NCI-H774 (cell line): Measurements from ENCODE around the gene TUT4.

Experiments used
- DNase-seq: peaks from one replicate; lab custom pipeline; 2025; lab: John Stamatoyannopoulos, UW

Gene TUT4

DNA sequence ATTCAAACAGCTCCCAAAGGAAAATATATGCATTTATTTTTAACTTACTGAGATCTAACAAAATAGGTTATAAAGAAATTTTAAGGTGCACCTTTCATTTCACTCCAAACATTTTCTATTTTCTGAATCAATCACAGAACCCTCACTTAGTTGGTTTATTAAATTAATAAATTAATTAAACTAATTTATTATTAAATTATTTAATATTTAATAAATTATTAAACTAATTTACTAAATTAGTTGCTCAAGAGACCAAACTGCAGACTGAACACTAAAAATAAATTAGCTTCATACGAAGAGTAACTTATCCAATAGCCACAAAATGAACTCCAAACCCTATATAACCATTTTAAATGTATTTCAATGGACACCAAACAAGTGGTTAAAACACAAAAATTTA is 80.5 kb downstream of the TUT4 start:
- DNase-seq = no peak

DNA sequence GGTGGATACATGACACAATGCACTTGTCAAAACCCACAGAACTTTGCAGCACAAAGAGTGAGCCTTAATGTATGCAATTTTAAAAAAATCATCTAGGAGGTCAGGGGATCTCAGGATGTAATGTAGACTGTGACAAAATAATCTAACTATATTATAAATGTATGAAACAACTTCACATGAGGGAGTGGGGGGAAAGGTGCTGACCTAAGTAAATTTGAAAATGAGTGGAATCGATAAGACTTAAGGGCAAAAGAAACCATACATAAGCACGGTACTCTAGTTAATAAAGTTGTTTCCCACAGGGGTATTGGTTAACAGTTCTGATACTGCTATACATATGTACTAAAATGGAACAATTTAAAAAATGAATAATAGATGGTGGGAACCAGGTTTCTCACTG is 83.8 kb downstream of the TUT4 start:
- no peak for DNase-seq

DNA sequence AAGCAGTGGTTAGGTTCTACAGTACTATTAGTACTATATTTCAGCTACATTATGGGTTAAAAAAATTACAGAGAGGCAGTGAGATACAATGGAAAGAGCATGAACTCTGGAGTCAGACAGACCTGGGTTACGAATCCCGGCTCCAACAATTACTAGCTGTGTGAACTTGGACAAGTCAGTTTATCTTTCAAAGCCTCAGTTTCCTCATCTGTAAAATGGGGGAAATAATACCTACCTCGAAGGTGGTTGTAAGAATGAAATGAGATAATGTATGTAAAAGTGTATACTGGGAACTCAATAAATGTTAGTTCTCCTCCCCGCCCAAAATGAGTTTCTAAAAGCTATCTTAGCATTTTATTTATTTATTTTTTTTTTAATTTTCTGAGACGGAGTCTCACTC is 89.0 kb downstream of the TUT4 start:
- DNase-seq = no peak

DNA sequence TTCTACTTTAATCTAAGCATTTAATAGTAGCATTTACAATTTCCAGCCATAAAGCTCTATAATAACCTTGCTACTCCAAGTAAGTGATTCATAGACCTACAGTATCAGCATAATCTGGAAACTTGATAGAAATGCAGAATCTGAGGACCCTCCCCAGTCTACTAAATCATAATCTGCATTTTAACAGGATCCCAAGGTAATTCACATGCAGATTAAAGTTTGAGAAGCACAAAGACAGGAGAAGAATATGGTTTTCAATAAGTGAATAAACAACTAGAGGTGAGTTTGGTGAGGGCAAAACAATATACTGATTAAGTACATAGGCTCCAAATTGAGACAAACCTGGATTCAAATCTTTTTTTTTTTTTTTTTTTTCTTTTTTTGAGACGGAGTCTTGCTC is 91.1 kb downstream of the TUT4 start:
- no peak for DNase-seq

DNA sequence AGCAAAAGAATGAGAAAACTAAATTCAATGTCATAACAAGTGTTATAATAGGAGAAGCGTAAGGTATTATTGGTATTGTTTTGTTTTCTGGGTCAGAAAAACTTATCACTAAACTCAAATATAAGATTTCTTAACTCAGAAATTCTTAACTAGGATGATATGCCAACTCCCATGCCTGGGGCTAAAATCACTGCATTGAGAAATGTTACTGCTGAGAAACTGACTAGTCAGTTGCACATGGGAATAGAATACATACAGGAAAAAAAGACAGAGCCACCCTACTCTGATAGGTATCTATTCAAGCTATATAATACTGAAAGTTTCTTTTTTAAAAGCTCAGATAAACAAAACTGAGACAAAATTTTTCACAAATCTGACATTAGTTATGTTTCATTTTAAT is 92.2 kb downstream of the TUT4 start:
- DNase-seq = no peak

DNA sequence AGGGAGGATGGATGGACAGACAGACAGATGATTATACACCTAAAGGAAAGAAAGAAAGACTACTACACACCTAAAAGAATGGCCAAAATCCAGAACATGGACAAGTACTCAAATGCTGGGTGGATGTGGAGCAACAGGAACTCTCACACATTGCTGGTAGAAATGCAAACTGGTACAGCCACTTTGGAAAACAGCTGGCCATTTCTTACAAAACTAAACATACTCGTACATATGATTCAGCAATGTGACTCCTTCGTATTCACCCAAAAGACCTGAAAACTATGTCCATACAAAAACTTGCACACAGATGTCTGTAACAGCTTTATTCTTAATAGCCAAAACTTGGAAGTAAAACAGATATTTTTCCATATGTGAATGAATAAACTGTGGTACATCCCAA is 97.2 kb downstream of the TUT4 start:
- DNase-seq = no peak

DNA sequence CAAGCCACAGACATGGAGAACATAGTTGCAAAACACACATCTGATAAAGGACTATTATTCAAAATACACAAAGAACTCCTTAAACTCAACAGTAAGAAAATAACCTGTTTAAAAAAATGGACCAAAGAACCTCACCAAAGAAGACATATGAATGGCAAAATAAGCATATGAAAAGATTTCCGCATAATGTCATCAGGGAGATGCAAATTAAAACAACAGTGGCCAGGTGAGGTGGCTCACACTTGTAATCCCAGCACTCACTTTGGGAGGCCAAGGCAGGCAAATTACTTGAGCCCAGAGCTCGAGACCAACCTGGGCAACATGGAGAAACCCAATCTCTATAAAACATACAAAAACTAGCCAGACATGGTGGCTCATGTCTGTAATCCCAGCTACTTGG is 98.1 kb downstream of the TUT4 start:
- DNase-seq = no peak

DNA sequence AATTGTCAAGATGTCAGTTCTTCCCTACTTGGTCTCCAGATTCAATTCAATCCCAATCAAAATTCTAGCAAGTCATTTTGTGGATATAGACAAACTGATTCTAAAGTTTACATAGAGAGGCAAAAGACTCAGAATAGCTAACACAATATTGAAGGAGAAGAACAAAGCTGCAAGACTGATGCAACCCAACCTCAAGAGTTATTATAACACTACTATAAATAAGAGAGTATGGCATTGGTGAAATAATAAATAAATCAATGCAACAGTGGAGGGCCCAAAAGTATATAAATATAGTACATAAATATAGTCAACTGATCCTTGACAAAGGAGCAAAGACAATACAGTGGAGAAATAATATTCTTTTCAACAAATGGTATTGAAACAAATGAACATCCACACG is 98.8 kb downstream of the TUT4 start:
- DNase-seq = no peak

DNA sequence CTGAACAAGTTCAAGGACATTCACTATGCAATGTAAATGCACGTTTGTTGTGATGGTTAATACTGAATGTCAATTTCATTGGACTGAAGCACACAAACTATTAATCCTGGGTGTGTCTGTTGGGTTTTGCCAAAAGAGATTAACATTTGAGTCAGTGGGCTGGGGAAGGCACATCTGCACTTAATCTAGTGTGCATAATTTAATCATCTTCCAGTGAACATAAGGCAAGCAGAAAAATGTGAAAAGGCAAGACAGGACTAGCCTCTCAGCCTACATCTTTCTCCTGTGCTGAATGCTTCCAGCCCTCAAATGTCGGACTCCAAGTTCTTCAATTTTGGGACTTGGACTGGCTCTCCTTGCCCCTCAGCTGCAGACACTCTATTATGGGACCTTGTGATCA is 108.4 kb downstream of the TUT4 start:
- no peak for DNase-seq

DNA sequence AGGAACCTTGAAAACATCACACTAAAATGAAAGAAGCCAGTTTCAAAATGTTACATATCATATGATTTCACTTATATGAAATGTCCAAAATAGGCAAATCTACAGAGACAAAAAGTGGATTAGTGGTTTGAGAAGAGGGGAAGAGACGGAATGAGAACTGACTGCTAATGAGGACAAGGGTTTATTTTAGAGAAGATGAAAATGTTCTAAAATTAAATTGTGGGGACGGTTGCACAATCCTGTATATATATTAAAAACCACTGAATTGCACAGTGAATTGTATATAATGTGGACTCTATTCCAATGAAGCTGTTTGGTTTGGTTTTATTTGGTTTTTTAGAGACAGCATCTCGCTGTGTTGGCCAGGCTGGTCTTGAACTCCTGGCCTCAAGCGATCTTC is 112.9 kb downstream of the TUT4 start:
- DNase-seq = no peak

DNA sequence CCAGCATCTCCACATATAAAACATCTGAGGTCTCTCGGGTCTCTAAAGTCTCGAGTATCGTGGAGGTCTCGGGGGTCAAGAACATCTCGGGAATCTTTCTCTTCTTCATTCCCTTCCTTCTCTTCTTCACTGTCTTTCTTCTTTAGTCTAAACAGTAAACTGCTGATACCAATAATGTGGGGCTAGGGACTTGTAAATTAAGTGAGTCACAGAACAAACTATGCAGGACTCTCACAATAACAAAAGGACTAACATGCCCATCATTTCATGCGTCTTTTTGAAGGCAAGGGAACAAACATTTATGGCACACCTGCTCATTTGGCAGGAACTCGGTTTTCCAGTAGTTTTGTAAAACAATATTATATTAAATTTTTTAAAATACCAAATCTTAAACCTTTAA is 116.1 kb downstream of the TUT4 start:
- peak; percentile 7 for DNase-seq

DNA sequence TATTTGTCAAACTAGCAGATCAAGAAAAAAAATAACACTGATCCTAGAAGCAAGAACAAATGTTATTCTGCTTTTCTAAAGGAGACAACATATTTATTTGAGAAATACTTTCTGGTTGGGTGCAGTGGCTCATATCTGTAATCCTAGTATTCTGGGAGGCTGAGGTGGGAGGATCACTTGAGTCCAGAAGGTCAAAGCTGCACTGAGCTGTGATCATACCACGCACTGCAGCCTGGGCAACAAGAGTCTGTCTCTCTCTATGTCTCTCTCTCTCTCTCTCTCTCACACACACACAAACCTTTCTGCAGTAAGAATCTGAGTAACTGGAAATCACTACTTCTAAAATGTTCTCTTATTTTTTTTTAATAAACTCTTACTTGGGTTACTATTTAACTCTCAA is 117.2 kb downstream of the TUT4 start:
- no peak for DNase-seq

DNA sequence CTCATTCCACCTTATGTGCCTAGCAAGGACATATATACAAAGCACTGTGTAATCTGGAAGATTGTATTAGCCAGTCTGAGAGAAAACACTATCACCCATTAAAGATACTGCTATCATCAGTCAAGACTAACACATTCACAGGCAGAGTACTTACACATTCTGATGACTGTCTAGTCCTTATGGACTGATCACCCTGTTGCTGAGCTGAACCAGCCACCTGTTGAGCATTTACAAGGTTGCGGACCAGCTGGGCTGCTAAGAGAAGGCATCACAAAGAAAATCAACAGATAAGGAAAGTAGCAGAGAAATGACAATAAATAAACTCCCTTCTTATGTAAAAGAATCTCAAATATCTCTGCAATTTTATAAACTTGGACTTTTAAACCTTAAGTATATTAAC is 117.7 kb downstream of the TUT4 start:
- DNase-seq = no peak

DNA sequence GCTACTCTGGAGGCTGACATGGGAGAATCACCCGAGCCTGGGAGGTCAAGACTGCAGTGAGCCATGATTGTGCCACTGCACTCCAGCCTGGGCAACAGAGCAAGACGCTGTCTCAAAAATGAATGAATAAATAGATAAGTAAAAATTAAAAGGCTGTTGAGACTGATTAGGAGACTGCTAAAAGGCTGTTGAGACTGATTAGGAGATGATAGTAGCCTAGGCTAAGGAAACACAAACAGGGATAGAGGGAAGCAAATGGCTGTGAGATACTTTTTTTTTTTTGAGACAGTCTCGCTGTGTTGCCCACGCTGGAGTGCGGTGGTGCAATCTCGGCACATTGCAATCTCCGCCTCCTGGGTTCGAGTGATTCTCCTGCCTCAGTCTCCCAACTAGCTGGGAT is 120.1 kb downstream of the TUT4 start:
- DNase-seq = no peak

DNA sequence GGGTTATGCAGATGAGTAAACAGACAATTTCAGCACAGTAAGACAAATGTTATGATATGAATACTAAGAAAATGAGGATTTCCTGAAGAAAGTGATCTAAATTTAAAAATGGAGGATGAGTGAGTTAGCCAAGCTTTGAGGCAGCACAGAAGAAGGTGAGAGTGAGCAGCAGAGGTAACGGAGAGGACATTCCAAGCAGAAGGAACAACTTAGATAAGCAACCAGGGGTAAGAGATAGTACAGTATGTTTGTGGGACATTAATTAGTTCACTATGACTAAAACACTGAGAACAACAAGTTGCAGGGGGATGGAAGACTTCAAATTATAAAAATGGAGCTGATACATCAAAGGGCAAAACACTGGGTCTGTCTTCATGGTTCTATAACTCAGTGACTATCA is 125.7 kb downstream of the TUT4 start:
- no peak for DNase-seq

DNA sequence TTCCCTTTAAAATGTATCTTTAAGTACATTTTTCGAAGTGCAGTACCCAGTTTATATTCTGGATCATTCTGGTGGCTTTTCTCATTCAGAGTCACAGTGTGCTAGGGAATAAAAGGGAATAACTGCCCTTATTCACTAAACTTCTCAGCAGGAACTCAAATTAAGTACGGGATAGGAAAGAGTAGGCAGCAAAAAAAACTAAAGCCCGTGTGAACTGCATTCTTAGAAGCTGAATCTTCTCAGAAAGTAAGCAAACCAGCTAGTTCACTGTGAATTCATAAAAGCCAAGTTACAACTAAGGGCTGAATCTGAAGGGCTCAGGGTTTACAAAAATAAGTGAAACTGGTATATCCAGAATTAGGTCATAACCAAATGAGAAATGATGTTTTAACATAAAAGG is 126.5 kb downstream of the TUT4 start:
- no peak for DNase-seq

DNA sequence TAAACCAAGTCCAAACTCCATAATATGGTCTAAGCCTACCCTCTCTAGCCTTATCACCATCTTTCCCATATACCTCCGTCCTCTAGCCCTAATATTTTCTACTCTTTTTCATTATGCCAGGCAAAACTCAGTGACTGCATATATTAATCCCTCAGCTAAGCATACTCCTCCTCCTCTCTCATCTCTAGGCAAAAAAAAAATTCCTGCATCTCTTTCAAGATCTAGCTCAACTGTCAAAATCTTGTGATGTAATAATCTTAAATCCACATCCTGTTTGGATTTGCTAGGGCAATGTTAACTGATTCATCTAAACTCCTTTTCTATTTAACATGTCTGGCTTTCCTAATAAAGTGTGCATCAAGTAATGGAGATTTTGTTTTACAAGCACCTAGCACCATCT is 128.1 kb downstream of the TUT4 start:
- no peak for DNase-seq

DNA sequence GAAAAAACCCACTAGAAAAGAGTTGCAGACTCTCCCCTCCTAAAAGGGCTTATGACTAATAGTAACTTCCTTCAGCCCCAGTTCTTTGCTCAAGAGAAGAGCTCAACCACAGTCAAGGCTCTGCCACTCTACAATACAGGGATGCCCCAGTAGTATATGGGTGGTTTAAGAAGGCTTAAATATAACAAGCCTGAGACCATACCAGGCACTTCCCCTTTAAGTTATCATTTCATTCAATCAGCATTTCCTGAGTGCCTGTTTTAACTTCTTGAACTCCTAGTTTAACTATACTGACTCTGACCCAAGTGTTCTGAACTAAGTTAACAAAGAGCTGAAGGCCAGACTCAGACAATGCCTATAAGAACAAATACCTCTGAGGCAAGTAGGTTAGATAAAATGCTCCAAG is 128.7 kb downstream of the TUT4 start:
- no peak for DNase-seq

DNA sequence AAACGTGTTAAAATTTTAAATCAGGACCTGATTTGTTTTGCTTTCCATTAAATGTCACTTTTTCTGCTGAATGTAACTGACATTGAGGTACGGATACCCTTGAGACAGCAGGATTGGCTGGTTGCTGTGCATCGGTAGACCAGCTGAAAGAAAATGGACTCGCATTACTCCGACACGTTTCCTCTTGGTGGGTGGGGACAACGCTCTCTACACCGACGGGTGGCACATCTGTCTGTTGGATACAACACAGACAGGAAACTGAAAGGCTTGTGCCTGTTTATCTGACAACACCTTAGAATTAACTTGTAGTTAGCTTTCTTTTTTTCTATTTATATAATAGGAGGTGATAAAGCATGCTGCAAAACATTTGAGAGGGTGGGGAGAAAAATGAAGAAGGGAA is 129.1 kb downstream of the TUT4 start:
- no peak for DNase-seq

DNA sequence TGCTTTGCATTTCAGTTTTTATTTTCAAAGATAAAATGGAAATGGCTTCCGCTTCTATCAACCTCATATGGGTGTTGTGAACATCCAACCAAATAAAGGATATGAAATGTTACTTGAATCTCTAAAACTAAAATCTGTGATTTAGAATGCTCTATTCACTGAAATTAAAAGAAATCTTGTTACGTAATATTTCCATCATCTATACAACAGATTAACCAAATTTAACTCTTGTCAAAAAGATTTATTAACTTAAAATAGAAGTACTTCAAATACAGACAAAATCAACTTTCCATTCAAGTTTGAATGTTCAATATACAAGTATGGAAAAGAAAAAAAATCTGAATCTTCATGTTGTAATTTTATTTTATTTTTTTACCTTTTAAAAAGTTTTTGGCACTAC is 129.8 kb downstream of the TUT4 start:
- DNase-seq = no peak

DNA sequence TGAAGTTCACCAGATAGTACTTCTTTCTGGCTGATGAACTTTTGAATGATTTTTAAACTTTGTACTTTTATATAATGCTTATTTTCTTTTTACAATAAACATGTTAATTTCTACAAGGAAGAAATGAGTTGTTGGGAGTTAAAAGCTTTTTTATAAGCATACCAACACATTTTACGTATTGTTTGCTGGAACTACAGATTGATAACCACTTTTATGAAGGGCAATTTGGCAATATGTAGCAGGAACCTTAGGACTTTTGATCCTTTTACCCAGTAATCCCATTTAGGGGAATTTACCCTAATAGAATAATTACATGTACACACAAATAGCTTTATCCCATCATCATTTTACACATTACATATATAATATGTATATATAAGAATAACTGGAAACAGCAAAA is 132.2 kb downstream of the TUT4 start:
- DNase-seq = no peak

DNA sequence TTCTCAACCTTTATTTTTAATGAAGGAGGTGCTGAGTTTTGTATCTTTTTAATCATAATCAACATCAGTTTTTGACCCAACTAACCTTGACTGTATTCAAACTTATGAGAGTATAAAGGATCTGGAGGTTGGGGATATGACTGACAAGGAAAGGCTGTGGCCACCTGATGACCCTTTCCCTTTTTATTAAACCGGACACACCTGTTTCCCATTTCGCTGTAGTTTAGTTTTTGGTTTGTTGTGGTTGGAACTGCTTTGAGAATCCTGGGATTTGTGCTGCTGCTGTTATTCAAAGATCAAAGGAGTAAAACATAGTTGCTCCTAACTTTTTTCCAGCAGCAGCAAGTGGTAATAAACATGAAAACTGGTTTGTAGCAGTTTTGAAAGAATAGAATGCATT is 136.1 kb downstream of the TUT4 start:
- DNase-seq = no peak

DNA sequence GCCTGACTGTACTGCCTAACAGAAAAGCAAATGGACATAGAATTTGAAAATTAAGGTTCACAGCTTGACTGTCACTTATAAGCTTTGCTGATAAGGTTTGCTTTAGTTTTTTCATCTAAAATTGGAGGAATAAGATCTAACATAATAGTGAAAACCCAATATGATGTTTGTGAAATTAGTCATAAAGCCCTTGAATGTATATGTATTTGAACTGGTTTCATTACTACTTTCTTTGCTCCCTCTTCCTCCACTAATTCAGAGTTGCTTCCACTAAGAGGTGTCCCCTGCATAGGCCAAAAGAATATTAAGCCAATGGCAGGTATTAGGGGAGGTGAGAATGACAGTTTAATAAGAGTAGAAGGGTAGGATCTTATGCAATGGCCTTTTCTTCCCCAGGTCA is 137.9 kb downstream of the TUT4 start:
- no peak for DNase-seq

DNA sequence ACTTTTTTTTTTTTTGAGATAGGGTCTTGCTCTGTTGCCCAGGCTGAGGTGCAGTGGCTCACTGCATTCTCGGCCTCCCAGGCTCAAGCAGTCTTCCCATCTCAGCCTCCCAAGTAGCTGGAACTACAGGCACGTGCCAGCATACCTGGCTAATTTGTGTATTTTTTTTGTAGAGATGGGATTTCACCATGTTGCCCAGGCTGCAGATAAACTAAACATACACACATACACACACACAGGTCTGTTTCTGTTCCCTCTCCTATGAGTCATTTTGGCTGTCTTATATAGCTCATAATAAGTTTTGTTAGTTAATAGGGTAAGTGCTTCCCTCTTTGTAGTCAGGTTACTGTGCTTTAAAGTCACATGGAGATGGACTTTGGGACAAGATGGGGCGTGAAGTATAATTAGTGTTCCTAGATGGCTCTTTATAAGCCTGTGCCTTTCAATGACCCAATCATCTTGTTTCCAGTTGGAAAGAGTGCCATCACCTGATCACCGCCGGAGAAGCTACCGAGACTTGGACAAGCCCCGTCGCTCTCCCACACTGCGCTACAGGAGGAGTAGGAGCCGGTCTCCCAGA is 139.4 kb downstream of the TUT4 start:
- DNase-seq = no peak

DNA sequence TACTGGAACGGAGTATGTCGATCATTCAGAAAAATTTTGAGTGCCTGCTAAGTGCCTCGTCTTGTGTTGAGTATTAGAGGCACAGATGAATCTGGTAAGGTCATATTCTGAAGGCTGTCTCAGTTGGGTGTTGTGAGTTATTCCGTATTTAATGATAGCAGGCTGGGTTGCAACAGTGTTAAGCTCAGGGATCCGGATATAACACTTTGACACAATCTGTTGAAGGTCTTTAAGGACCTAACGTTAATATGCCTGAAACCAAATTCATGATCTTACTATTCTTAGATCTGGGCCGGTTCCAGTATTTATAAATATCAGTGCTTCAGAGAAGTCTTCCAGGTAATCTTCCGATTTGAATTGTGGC is 147.9 kb downstream of the TUT4 start:
- DNase-seq = no peak
